Measurements from ENCODE around the gene BCAS1. TPM values are rescaled to one million over a fixed set of nuclear protein-coding genes. Genes with fewer than 3 reads are reported as not detected.

The BCAS1 gene
- total and polyA plus RNA-seq, 2 donors (not counting 3 experiments of a cell fraction or from before 2014, with no cell fraction given), result not detected

DNA sequence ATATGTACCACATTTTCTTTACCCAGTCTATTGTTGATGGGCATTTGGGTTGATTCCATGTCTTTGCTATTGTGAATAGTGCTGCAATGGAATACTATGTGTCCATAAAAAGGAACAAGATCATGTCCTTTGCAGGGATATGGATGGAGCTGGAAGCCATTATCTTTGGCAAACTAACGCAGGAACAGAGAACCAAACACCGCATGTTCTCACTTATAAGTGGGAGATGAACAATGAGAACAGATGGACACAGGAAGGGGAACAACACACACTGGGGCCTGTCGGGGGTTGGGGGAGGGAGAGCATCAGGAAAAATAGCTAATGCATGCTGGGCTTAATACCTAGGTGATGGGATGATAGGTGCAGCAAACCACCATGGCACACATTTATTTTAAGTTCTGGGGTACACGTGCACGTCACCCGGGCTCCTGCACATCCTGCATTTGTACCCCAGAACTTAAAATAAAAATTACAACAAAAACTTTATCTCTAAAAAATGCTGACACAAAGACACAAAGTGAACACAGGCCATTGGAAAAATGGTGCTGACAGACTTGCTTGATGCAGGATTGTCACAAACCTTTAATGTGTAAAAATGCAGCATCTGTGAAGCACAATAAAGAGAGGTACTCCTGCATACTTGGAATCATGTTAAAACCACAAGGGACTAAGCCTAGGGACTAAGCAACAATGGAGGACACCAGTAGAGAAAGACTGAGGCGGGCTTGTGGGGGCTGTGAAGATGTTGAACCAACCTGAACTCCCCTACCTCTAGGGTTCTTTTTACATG, 48.8 kb downstream of the BCAS1 start:
- dilution Hi-C loops (cut with MboI; ENCODE audit: extremely low pct_ligation_motif_present, low sequenced_read_pairs), result no loop called here

More for the DNA sequence above, 48.8 kb downstream of the BCAS1 start:
- Histone ChIP-seq H3K27ac (ENCODE audit: insufficient read depth, low read depth, low read length) (no peak overlapping the region), H3K36me3 (ENCODE audit: control insufficient read depth in 2 of 2, extremely low read depth in 1 of 2, insufficient read depth in 2 of 2, low read length in 2 of 2) (no peaks in the 10 kb centered on the region), H3K4me1 (ENCODE audit: control insufficient read depth, extremely low read depth, insufficient read depth, low read length) (no peaks in the 10 kb centered on the region), H2AFZ (ENCODE audit: low read depth, low read length) (no peak overlapping the region), H3K4me3 (replicated peaks in 1 of 3; ENCODE audit: insufficient read depth in 1 of 3, low read depth in 1 of 3, low read length in 3 of 3) (no peak overlapping the region), H3K9me3 (replicated peaks; ENCODE audit: control insufficient read depth, insufficient read depth, low read length) (no peaks in the 10 kb centered on the region), H3K27me3 (ENCODE audit: control insufficient read depth in 2 of 2, insufficient read depth in 2 of 2, low read length in 2 of 2) (no peaks in the 10 kb centered on the region), H3K9me1 (replicated peaks; ENCODE audit: control insufficient read depth, extremely low read depth, insufficient read depth, low read length) (no peaks in the 10 kb centered on the region), H3K9ac (replicated peaks; ENCODE audit: extremely low read depth, insufficient read depth, low read length) (no peak overlapping the region), H4K20me1 (replicated peaks; ENCODE audit: control insufficient read depth, extremely low read depth, insufficient read depth, low read length) (no peaks in the 10 kb centered on the region), H3K79me2 (ENCODE audit: control insufficient read depth, insufficient read depth, low read length) (no peaks in the 10 kb centered on the region), H3K4me2 (ENCODE audit: insufficient read depth, low read length) (no peak overlapping the region)
- intact Hi-C loops (cut with micrococcal nuclease), result no loop called here
- BruUV-seq (replicated peaks), result no TSS peak
- TF ChIP-seq MAX (IDR thresholded peaks at IDR 0.05; ENCODE audit: insufficient read depth, insufficient read length), result no peak
- TF ChIP-seq JUN (IDR thresholded peaks at IDR 0.05; ENCODE audit: borderline replicate concordance, insufficient read depth, insufficient read length, low read depth), result no peak
- no peak for TF ChIP-seq MYC (IDR thresholded peaks at IDR 0.05; ENCODE audit: low read depth, low read length)
- no peak for TF ChIP-seq CTCF (IDR thresholded peaks at IDR 0.05; ENCODE audit: extremely low read depth in 1 of 2, insufficient read depth in 1 of 2, low read depth in 1 of 2, low read length in 2 of 2)
- TF ChIP-seq POLR2AphosphoS5 (IDR thresholded peaks at IDR 0.05; ENCODE audit: insufficient read depth, low read depth, low read length), result no peak
- TF ChIP-seq GATA2 (IDR thresholded peaks at IDR 0.05; ENCODE audit: insufficient read depth, insufficient read length, low read depth, low read length), result no peak
- TF ChIP-seq POLR2A (IDR thresholded peaks at IDR 0.05; ENCODE audit: low read depth, low read length), result no peak
- TF ChIP-seq FOS (IDR thresholded peaks at IDR 0.05; ENCODE audit: borderline replicate concordance, insufficient read depth, low read length), result no peak
- TF ChIP-seq EZH2 (IDR thresholded peaks at IDR 0.05; ENCODE audit: borderline replicate concordance, low read depth, low read length, severe bottlenecking), result no peak
- POLR2A ChIA-PET, result no interaction called here
- DNase-seq (ENCODE audit: low read depth, low spot score) (no peak), FAIRE-seq (no peak)
- CTCF ChIA-PET, result no interaction called here
